K562 (cell line): ENCODE measurements around the gene SLC38A2. TPM values are rescaled to one million over a fixed set of nuclear protein-coding genes. Genes with fewer than 3 reads are reported as not detected.
A peak's percentile ranks its signal among the peaks of the same experiment; 100 is the strongest.

Experiments
- ARID1B ChIP-seq: fragments of 450-650 bp; IDR thresholded peaks from 2 replicates; pipeline ENCODE4 v1.6.1; 2016; ENCODE audit warnings: antibody characterized with exemption, mild to moderate bottlenecking, inconsistent platforms
- CREM ChIP-seq: IDR thresholded peaks from 2 replicates; pipeline ENCODE4 v1.6.1; 2014; ENCODE audit warnings: antibody characterized with exemption, low read depth
- CTBP1 ChIP-seq: fragments of 450-650 bp; IDR thresholded peaks from 2 replicates; pipeline ENCODE4 v1.6.1; 2016; ENCODE audit warnings: borderline replicate concordance
- CTCF ChIP-seq, 3 experiments: IDR thresholded peaks in 2 of 3; conservative IDR thresholded peaks in 1 of 3; 2 replicates each; pipeline ENCODE4 v1.5.1; 2011 to 2012; ENCODE audit warnings: low read length in 3 of 3, mild to moderate bottlenecking in 3 of 3, control low read depth in 2 of 3, improper control_type of control experiment in 1 of 3, inconsistent platforms in 1 of 3, low read depth in 1 of 3, mixed read lengths in 1 of 3, moderate library complexity in 1 of 3; ENCODE audit not compliant: insufficient read depth in 2 of 3
- GTF2E2 ChIP-seq: fragments of 200-800 bp; sonication (Bioruptor generic); IDR thresholded peaks from 2 replicates; pipeline ENCODE4 v1.6.1; 2016; ENCODE audit warnings: missing genetic modification characterization, missing compliant biosample characterization
- HDGF ChIP-seq: fragments of 450-650 bp; IDR thresholded peaks from 2 replicates; pipeline ENCODE4 v1.6.1; 2016
- PURB ChIP-seq: sonication (generic); formaldehyde crosslinking; IDR thresholded peaks from 2 replicates; pipeline ENCODE4 v1.9.0; 2021; ENCODE audit warnings: low read depth, mild to moderate bottlenecking, missing genetic modification reagents
- REST ChIP-seq, 2 experiments: fragments of 450-650 bp; formaldehyde crosslinking in 1 of 2; IDR thresholded peaks; 2 replicates each; pipeline versions ENCODE4 v1.4.0 to v1.6.1; 2014 to 2020; ENCODE audit warnings: mild to moderate bottlenecking in 2 of 2, borderline replicate concordance in 1 of 2, low read depth in 1 of 2
- SMC3 ChIP-seq: conservative IDR thresholded peaks from 2 replicates; pipeline ENCODE4 v1.6.1; 2011; ENCODE audit warnings: low read depth, low read length, improper control_type of control experiment; ENCODE audit not compliant: insufficient read depth
- STAG1 ChIP-seq: sonication (generic); formaldehyde crosslinking; IDR thresholded peaks from 2 replicates; pipeline ENCODE4 v1.5.0; 2020; ENCODE audit warnings: missing genetic modification reagents, borderline replicate concordance
- ZNF592 ChIP-seq: fragments of 450-650 bp; IDR thresholded peaks from 2 replicates; pipeline ENCODE4 v1.6.1; 2017; ENCODE audit warnings: antibody characterized with exemption, mild to moderate bottlenecking
- polyA plus RNA-seq, 8 experiments: library from polyadenylated mRNA; depleted of rRNA in 4 of 8; stranded (reverse) in 5 of 8; unstranded in 3 of 8; fragments of >200 nt; fragmentation: Nextera tagmentation in 2 of 8; fragmentation: Illumina TruSeq in 1 of 8; extraction: Ambion mirVana in 2 of 8; extraction: Trizol in 1 of 8; gene quantifications; 2 replicates each; pipeline versions ENCODE4 v1.2.1 to v1.2.3, GENCODE V29; 2011 to 2014; ENCODE audit warnings: inconsistent platforms in 1 of 8, missing spikeins in 1 of 8
- total RNA-seq, 7 experiments: library from RNA; depleted of rRNA in 6 of 7; stranded (reverse); fragments of >200 nt in 6 of 7; fragmentation: Illumina TruSeq in 2 of 7; extraction: Trizol in 2 of 7; gene quantifications; 2 replicates each; pipeline versions ENCODE4 v1.2.1 to v1.2.3, GENCODE V29; 2011 to 2021; ENCODE audit warnings: low replicate concordance in 1 of 7

SLC38A2 gene
- total and polyA plus RNA-seq, 9 of the 15 experiments (the other 6 are each of a cell fraction or from before 2014, with no cell fraction given): 98.7 to 292 (median 143) TPM

- TF ChIP-seq ARID1B (no peak), GTF2E2 (tag) (no peak), CTBP1 (0 out of 2 replicates have a peak, but pooled peaks have one; percentile 25), HDGF (no peak), ZNF592 (no peak), PURB (CRISPR knock-in tag) (no peak), CREM (no peak), CTCF (IDR thresholded peaks at IDR 0.05 in 2 of 3, conservative IDR thresholded peaks at IDR 0.05 in 1 of 3; ENCODE audit: insufficient read depth in 2 of 3, low read depth in 1 of 3, low read length in 3 of 3) (peak; percentile 52 to 61 (median 52); a peak in 3 of 6 replicates), STAG1 (peak; percentile 61; the same call in 1 of the 2 replicates), REST (IDR thresholded peaks at IDR 0.05; ENCODE audit: borderline replicate concordance) (peak; percentile 82; the same call in 1 of the 2 replicates), REST (CRISPR knock-in tag; IDR thresholded peaks at IDR 0.05; ENCODE audit: low read depth) (no peak), SMC3 (peak; percentile 54)
Observed at GRCh38 chr12:46342562-46343033, 30.0 kb downstream of the SLC38A2 start (continued).
